Stomach (tissue), 4 donors: Measurements from ENCODE around the gene CCDC30.

Experiments used
- POLR2A ChIP-seq, 4 donors: fragments of 450-650 bp; IDR thresholded peaks; one replicate each; pipeline ENCODE4 v1.6.1; 2016; ENCODE audit warnings: antibody characterized with exemption in 4 of 4, control low read depth in 2 of 4, mild to moderate bottlenecking in 1 of 4, moderate library complexity in 1 of 4
- POLR2AphosphoS5 ChIP-seq, 3 donors: sonication (generic); formaldehyde crosslinking; IDR thresholded peaks; one replicate each; pipeline ENCODE4 v1.6.1; 2016; ENCODE audit warnings: antibody characterized with exemption in 3 of 3

- TF ChIP-seq POLR2AphosphoS5 (IDR thresholded peaks at IDR 0.05) (peak; percentile 36 to 91 (median 85)), POLR2A (IDR thresholded peaks at IDR 0.05) (peak in 1 of 4 donors; percentile 13)
Measured at GRCh38 chr1:42456010-42456753, 6.9 kb upstream of the CCDC30 start, which contains the start of the genes PPCS and ZMYND12.
